GM12878 (cell line): ENCODE measurements around the gene MX1. TPM values are rescaled to one million over a fixed set of nuclear protein-coding genes. Genes with fewer than 3 reads are reported as not detected.
A peak's percentile ranks its signal among the peaks of the same experiment; 100 is the strongest.

Experiments used
- ATAC-seq: fragments of 200-7000 bp; cut with Tn5 transposase; 3 replicates; pipeline ENCODE4 v1.9.1; 2020; ENCODE audit warnings: mild to moderate bottlenecking, moderate library complexity
- BruUV-seq: library from RNA; stranded (reverse); fragments of 400-500 nt; replicated peaks from 2 replicates; lab custom pipeline; 2021; lab: Mats Ljungman, UMichigan
- CTCF ChIA-PET: fragments of 300-600 bp; sonication (Branson Sonifier 250); formaldehyde crosslinking; extraction: SDS; loops from one replicate; lab custom pipeline; 2021; ENCODE audit warnings: inconsistent platforms; lab: Yijun Ruan, JAX
- POLR2A ChIA-PET: fragments of 350-600 bp; formaldehyde crosslinking; extraction: SDS; loops from one replicate; lab custom pipeline; 2021; ENCODE audit warnings: inconsistent platforms; lab: Charles Lee
- RAD21 ChIA-PET: fragments of 300-600 bp; sonication (Branson Sonifier 250); formaldehyde crosslinking; loops from one replicate; lab custom pipeline; 2023; ENCODE audit warnings: antibody characterized with exemption; ENCODE audit not compliant: unreplicated experiment; lab: Charles Lee
- SMC1A ChIA-PET: fragments of 300-600 bp; sonication (Branson Sonifier 250); formaldehyde crosslinking; loops from one replicate; lab custom pipeline; 2023; ENCODE audit not compliant: unreplicated experiment, uncharacterized antibody; lab: Charles Lee
- DNase-seq: peaks from one replicate; pipeline ENCODE4 v3.0.0-alpha.2; 2011; ENCODE audit warnings: low read depth, low spot score
- FAIRE-seq: peaks from 3 replicates; lab custom pipeline; 2011; peaks lifted over from hg19 to GRCh38; lab: Jason Lieb, UNC
- H2AFZ ChIP-seq: 2 replicates; pipeline ENCODE4 v1.6.0; 2011; ENCODE audit warnings: low read depth, low read length, control low read depth; ENCODE audit not compliant: control insufficient read depth
- H3K27ac ChIP-seq: 2 replicates; pipeline ENCODE4 v1.5.1; 2011; ENCODE audit warnings: control low read depth; ENCODE audit not compliant: control insufficient read depth, insufficient read depth
- H3K27me3 ChIP-seq, 2 experiments: replicated peaks in 1 of 2; 2 replicates each; pipeline versions ENCODE4 v1.6.0 to v1.6.1; 2011; ENCODE audit warnings: low read length in 1 of 2; ENCODE audit not compliant: control insufficient read depth in 2 of 2, insufficient read depth in 2 of 2
- H3K36me3 ChIP-seq, 2 experiments: 2 replicates each; pipeline ENCODE4 v1.5.1; 2011; ENCODE audit warnings: low read length in 1 of 2; ENCODE audit not compliant: control insufficient read depth in 2 of 2, insufficient read depth in 2 of 2
- H3K4me1 ChIP-seq: 2 replicates; pipeline ENCODE4 v1.6.1; 2011; ENCODE audit warnings: mild to moderate bottlenecking, low read length, moderate library complexity, mixed read lengths; ENCODE audit not compliant: control insufficient read depth, insufficient read depth
- H3K4me2 ChIP-seq: 2 replicates; pipeline ENCODE4 v1.6.0; 2011; ENCODE audit warnings: control low read depth; ENCODE audit not compliant: control insufficient read depth, insufficient read depth
- H3K4me3 ChIP-seq: fragments of 200-600 bp; sonication (generic); 2 replicates; pipeline ENCODE4 v1.5.1; 2016
- H3K79me2 ChIP-seq: 2 replicates; pipeline ENCODE4 v1.6.0; 2011; ENCODE audit warnings: low read length; ENCODE audit not compliant: control insufficient read depth, insufficient read depth
- H3K9ac ChIP-seq: 2 replicates; pipeline ENCODE4 v1.8.0; 2011; ENCODE audit warnings: low read length, control low read depth, mixed read lengths; ENCODE audit not compliant: control insufficient read depth, insufficient read depth
- H3K9me3 ChIP-seq: replicated peaks from 3 replicates; pipeline ENCODE4 v1.5.1; 2011; ENCODE audit warnings: mild to moderate bottlenecking, low read length; ENCODE audit not compliant: control insufficient read depth, insufficient read depth
- H4K20me1 ChIP-seq: 2 replicates; pipeline ENCODE4 v1.6.0; 2011; ENCODE audit not compliant: control insufficient read depth, insufficient read depth
- BHLHE40 ChIP-seq, 2 experiments: fragments of 450-650 bp in 1 of 2; IDR thresholded peaks; 2 replicates each; pipeline ENCODE4 v1.6.1; 2011 to 2017; ENCODE audit warnings: low read depth in 2 of 2, borderline replicate concordance in 1 of 2, improper control_type of control experiment in 1 of 2, low read length in 1 of 2, mild to moderate bottlenecking in 1 of 2
- CHD1 ChIP-seq: IDR thresholded peaks from 2 replicates; pipeline ENCODE4 v1.6.1; 2012; ENCODE audit warnings: low read depth, low read length, improper control_type of control experiment
- ETV6 ChIP-seq, 2 experiments: fragments of 450-650 bp in 1 of 2; IDR thresholded peaks in 1 of 2; conservative IDR thresholded peaks in 1 of 2; 2 replicates each; pipeline ENCODE4 v1.6.1; 2014; ENCODE audit warnings: antibody characterized with exemption in 1 of 2, borderline replicate concordance in 1 of 2, low read depth in 1 of 2, mild to moderate bottlenecking in 1 of 2, moderate library complexity in 1 of 2
- EZH2 ChIP-seq: IDR thresholded peaks from 2 replicates; pipeline ENCODE4 v1.6.1; 2012; ENCODE audit warnings: low read depth, mild to moderate bottlenecking, control low read depth, inconsistent platforms, low read length, borderline replicate concordance; ENCODE audit not compliant: control insufficient read depth
- NFXL1 ChIP-seq: fragments of 450-650 bp; IDR thresholded peaks from 2 replicates; pipeline ENCODE4 v1.6.1; 2017; ENCODE audit warnings: antibody characterized with exemption, mild to moderate bottlenecking, borderline replicate concordance
- RAD51 ChIP-seq: fragments of 450-650 bp; IDR thresholded peaks from 2 replicates; pipeline ENCODE4 v1.6.1; 2016; ENCODE audit warnings: moderate library complexity, mild to moderate bottlenecking, inconsistent platforms
- RBBP5 ChIP-seq: fragments of 200-600 bp; sonication (generic); conservative IDR thresholded peaks from 2 replicates; pipeline ENCODE4 v1.6.1; 2016
- SIX5 ChIP-seq: IDR thresholded peaks from 2 replicates; pipeline ENCODE4 v1.6.1; 2011; ENCODE audit warnings: mild to moderate bottlenecking, low read depth, low read length, moderate library complexity; ENCODE audit not compliant: severe bottlenecking
- SPI1 ChIP-seq: IDR thresholded peaks from 2 replicates; pipeline ENCODE4 v1.6.1; 2011; ENCODE audit warnings: low read depth, mild to moderate bottlenecking, low read length, moderate library complexity, borderline replicate concordance; ENCODE audit not compliant: insufficient read depth
- TARDBP ChIP-seq: IDR thresholded peaks from 2 replicates; pipeline ENCODE4 v1.6.1; 2016; ENCODE audit warnings: borderline replicate concordance
- WGBS: methylation state at CpG from one replicate; pipeline ENCODE4 v1.1.6; 2016; ENCODE audit warnings: low lambda C conversion rate; ENCODE audit not compliant: insufficient replicate concordance, insufficient coverage; ENCODE audit errors: missing lambda C conversion rate; 5-methylcytosine and 5-hydroxymethylcytosine counted together
- in situ Hi-C: fragments of 300-500 bp; cut with MboI; formaldehyde crosslinking; loops from 9 replicates; pipeline ENCODE4 v1.14.3; 2018; ENCODE audit warnings: mixed read lengths
- intact Hi-C: fragments of 100-400 bp; cut with micrococcal nuclease; formaldehyde crosslinking; loops from one replicate; pipeline ENCODE4 v1.14.2; 2022; ENCODE audit not compliant: unreplicated experiment
- polyA plus RNA-seq, 11 experiments: library from polyadenylated mRNA; depleted of rRNA in 4 of 11; unstranded in 6 of 11; stranded (reverse) in 5 of 11; fragments of >200 nt; fragmentation: Nextera tagmentation in 4 of 11; fragmentation: Illumina TruSeq in 1 of 11; extraction: Ambion mirVana in 4 of 11; extraction: Trizol in 1 of 11; gene quantifications; 1 replicate in 1 of 11; 2 replicates in 10 of 11; pipeline versions ENCODE4 v1.2.1 to v1.2.3, GENCODE V29; 2011 to 2016; ENCODE audit warnings: inconsistent platforms in 2 of 11, missing spikeins in 2 of 11, low read depth in 1 of 11
- total RNA-seq, 4 experiments: library from RNA; depleted of rRNA in 3 of 4; stranded (reverse); fragments of >200 nt in 3 of 4; fragmentation: Illumina TruSeq in 1 of 4; extraction: Trizol in 1 of 4; gene quantifications; 2 replicates each; pipeline versions ENCODE4 v1.2.1 to v1.2.3, GENCODE V29; 2013 to 2021
- TF ChIP-seq, protein P1 (sequence below): IDR thresholded peaks from 2 replicates; pipeline ENCODE4 v1.6.1; 2011; ENCODE audit warnings: borderline replicate concordance, low read depth, mild to moderate bottlenecking, moderate library complexity, low read length; ENCODE audit not compliant: insufficient read depth, poor library complexity, severe bottlenecking
- TF ChIP-seq, protein P2 (sequence below): fragments of 450-650 bp; IDR thresholded peaks from 2 replicates; pipeline ENCODE4 v1.6.1; 2016; ENCODE audit warnings: mild to moderate bottlenecking
- TF ChIP-seq, protein P3 (sequence below): fragments of 450-650 bp; IDR thresholded peaks from 2 replicates; pipeline ENCODE4 v1.6.1; 2018; ENCODE audit warnings: borderline replicate concordance, mild to moderate bottlenecking; ENCODE audit not compliant: partially characterized antibody

The MX1 gene
- total and polyA plus RNA-seq, 10 of the 15 experiments (the other 5 are each of a cell fraction or from before 2014, with no cell fraction given), result 75.9 to 385 (median 302) TPM

DNA sequence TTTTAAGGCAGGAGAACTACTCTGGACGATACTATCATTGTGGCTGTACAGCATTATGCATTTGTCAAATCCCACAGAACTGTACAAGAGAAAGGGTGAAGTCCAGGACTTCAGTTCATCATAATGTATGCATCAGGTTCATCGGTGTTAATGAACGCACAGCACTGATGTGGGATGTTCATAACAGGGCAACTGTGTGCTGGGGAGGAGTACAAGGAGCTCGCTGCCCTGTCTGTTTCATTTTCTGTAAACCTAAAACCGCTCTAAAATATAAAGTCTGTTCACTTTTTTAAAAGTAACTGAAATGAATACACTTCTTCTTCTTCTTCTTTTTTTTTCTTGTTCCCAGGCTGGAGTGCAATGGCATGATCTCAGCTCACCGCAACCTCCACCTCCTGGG, 56.9 kb downstream of the MX1 start:
- H3K9ac ChIP-seq, result no peak overlapping the region
- intact Hi-C loops, result loop anchor here (5.0 kb wide), 1 partner anchor 119 kb away; no protein-coding TSS in a partner anchor
- DNase-seq, result no peak
- H3K36me3 ChIP-seq, result no peaks in the 10 kb centered on the region
- ChIA-PET SMC1A (interaction anchor here (0.7 to 1.9 kb wide), 3 partner anchors 105 to 199 kb away, joined by 4 to 5 read pairs (median 4); no protein-coding TSS in a partner anchor), RAD21 (interaction anchor here (1.0 to 2.4 kb wide), 3 partner anchors 43 to 200 kb away, joined by 3 to 8 read pairs (median 6); no protein-coding TSS in a partner anchor), POLR2A (interaction anchor here (0.6 to 1.0 kb wide), 2 partner anchors 13 to 29 kb away, joined by 3 read pairs; no protein-coding TSS in a partner anchor), CTCF (interaction anchor here (0.6 to 2.9 kb wide), 7 partner anchors 76 to 200 kb away, joined by 3 to 16 read pairs (median 3); no protein-coding TSS in a partner anchor)
- FAIRE-seq, result no peak
- ATAC-seq, result peak; percentile 54
- H3K27me3 ChIP-seq, result no peaks in the 10 kb centered on the region
- no peaks in the 10 kb centered on the region for H3K9me3 ChIP-seq
- 0% methylated on average over 6 of the region's 6 CpGs for WGBS
- no peak overlapping the region for H2AFZ ChIP-seq
- H4K20me1 ChIP-seq, result no peaks in the 10 kb centered on the region
- no peak overlapping the region for H3K27ac ChIP-seq
- in situ Hi-C loops, result no loop called here
- no peak overlapping the region for H3K4me2 ChIP-seq
- H3K4me3 ChIP-seq, result no peak overlapping the region
- no TSS peak for BruUV-seq
- no peaks in the 10 kb centered on the region for H3K79me2 ChIP-seq
- H3K4me1 ChIP-seq, result 0 out of 2 replicates have a peak, but pooled peaks cover 3% of the 10 kb centered on the region
- TF ChIP-seq TARDBP (no peak), SIX5 (no peak), RAD51 (no peak), CHD1 (no peak), ETV6 (conservative IDR thresholded peaks at IDR 0.05 in 1 of 2, IDR thresholded peaks at IDR 0.05 in 1 of 2; ENCODE audit: borderline replicate concordance in 1 of 2, low read depth in 1 of 2) (no peak), EZH2 (no peak), RBBP5 (no peak), SPI1 (no peak), BHLHE40 (IDR thresholded peaks at IDR 0.05; ENCODE audit: borderline replicate concordance in 1 of 2, low read depth in 2 of 2, low read length in 1 of 2) (no peak), NFXL1 (no peak)
- TF ChIP-seq, protein P1, sequence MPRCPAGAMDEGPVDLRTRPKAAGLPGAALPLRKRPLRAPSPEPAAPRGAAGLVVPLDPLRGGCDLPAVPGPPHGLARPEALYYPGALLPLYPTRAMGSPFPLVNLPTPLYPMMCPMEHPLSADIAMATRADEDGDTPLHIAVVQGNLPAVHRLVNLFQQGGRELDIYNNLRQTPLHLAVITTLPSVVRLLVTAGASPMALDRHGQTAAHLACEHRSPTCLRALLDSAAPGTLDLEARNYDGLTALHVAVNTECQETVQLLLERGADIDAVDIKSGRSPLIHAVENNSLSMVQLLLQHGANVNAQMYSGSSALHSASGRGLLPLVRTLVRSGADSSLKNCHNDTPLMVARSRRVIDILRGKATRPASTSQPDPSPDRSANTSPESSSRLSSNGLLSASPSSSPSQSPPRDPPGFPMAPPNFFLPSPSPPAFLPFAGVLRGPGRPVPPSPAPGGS, result no peak
- TF ChIP-seq, protein P2, sequence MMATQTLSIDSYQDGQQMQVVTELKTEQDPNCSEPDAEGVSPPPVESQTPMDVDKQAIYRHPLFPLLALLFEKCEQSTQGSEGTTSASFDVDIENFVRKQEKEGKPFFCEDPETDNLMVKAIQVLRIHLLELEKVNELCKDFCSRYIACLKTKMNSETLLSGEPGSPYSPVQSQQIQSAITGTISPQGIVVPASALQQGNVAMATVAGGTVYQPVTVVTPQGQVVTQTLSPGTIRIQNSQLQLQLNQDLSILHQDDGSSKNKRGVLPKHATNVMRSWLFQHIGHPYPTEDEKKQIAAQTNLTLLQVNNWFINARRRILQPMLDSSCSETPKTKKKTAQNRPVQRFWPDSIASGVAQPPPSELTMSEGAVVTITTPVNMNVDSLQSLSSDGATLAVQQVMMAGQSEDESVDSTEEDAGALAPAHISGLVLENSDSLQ, result no peak
- TF ChIP-seq, protein P3, sequence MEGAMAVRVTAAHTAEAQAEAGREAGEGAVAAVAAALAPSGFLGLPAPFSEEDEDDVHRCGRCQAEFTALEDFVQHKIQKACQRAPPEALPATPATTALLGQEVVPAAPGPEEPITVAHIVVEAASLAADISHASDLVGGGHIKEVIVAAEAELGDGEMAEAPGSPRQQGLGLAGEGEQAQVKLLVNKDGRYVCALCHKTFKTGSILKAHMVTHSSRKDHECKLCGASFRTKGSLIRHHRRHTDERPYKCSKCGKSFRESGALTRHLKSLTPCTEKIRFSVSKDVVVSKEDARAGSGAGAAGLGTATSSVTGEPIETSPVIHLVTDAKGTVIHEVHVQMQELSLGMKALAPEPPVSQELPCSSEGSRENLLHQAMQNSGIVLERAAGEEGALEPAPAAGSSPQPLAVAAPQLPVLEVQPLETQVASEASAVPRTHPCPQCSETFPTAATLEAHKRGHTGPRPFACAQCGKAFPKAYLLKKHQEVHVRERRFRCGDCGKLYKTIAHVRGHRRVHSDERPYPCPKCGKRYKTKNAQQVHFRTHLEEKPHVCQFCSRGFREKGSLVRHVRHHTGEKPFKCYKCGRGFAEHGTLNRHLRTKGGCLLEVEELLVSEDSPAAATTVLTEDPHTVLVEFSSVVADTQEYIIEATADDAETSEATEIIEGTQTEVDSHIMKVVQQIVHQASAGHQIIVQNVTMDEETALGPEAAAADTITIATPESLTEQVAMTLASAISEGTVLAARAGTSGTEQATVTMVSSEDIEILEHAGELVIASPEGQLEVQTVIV, result no peak
